ENCODE results near the gene KRT28.

KRT28 gene

GRCh38 chr17:40793832-40794231, 5.9 kb downstream of the KRT28 start:
- TF ChIP-seq, protein P1, sequence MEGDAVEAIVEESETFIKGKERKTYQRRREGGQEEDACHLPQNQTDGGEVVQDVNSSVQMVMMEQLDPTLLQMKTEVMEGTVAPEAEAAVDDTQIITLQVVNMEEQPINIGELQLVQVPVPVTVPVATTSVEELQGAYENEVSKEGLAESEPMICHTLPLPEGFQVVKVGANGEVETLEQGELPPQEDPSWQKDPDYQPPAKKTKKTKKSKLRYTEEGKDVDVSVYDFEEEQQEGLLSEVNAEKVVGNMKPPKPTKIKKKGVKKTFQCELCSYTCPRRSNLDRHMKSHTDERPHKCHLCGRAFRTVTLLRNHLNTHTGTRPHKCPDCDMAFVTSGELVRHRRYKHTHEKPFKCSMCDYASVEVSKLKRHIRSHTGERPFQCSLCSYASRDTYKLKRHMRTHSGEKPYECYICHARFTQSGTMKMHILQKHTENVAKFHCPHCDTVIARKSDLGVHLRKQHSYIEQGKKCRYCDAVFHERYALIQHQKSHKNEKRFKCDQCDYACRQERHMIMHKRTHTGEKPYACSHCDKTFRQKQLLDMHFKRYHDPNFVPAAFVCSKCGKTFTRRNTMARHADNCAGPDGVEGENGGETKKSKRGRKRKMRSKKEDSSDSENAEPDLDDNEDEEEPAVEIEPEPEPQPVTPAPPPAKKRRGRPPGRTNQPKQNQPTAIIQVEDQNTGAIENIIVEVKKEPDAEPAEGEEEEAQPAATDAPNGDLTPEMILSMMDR (IDR thresholded peaks at IDR 0.05) = no peak

DNA sequence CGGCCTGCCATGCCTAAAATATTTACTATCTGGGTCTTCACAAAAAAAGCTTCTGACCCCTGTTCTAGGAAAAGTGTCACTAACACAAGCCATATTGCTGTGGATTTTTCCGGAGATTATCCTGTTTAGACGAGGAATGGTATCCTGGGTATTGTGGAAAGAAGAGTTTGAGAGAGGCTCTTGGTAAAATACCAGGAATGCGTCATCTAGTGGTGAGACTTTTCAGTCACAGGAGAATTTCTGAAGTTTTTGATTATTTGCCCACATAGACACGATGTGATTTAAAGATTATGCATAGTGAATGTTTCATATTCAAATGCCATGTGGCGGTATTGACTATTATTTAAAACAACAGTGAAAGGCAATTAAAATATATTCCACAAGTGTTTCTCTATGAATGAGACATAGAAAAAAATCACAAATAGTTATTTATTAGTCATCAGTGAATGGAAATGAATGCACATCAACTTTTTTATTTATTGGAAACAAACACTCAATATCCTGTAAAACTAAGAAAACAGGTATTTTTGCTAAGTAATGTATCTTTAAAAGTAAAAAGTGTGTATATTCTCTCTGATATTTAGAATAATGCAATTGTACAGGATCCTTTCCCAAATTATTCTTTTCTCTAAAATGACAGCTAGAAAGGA, 7.8 kb downstream of the KRT28 start:
- TF ChIP-seq, protein P1 (IDR thresholded peaks at IDR 0.05) = no peak
- Histone ChIP-seq H3K36me3 (no peaks in the 10 kb centered on the region), H3K9me3 (no peaks in the 10 kb centered on the region), H3K27me3 (peaks cover 82% of the 10 kb centered on the region), H3K4me1 (ENCODE audit: control insufficient read depth in 1 of 2, insufficient read depth in 1 of 2, low read depth in 1 of 2, low read length in 1 of 2) (no peaks in the 10 kb centered on the region), H3K27ac (no peak overlapping the region), H3K4me3 (ENCODE audit: low read depth in 1 of 2, low read length in 1 of 2) (no peak overlapping the region)

More at GRCh38 chr17:40793832-40794231, 5.9 kb downstream of the KRT28 start:
- H3K9me3 ChIP-seq = no peaks in the 10 kb centered on the region
- H3K27me3 ChIP-seq = peaks cover 92% of the 10 kb centered on the region
- H3K4me3 ChIP-seq (ENCODE audit: low read depth in 1 of 2, low read length in 1 of 2) = no peak overlapping the region
- no peak overlapping the region for H3K27ac ChIP-seq
- H3K36me3 ChIP-seq = no peaks in the 10 kb centered on the region
- no peaks in the 10 kb centered on the region for H3K4me1 ChIP-seq (ENCODE audit: control insufficient read depth in 1 of 2, insufficient read depth in 1 of 2, low read depth in 1 of 2, low read length in 1 of 2)

DNA sequence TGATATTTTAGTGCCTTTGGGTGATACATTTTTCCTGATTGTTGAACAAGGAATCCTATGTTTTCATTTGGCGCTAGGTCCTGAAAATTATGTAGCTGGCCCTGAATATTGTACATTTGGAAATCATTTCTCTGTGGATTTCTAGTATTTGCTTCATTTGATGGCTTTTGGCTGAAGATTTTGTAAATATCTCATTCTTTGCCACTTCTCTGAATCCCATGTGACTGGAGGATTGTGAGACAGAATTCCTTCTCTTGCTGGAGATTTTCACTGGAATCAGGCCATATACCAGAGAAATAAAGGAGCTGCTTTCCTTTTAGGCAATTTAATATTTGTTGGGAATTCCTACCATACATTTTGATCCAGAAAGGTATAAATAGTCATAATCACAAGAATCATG, 8.6 kb downstream of the KRT28 start:
- Histone ChIP-seq H3K27ac (no peak overlapping the region), H3K4me3 (ENCODE audit: low read depth in 1 of 2, low read length in 1 of 2) (no peak overlapping the region), H3K4me1 (ENCODE audit: control insufficient read depth in 1 of 2, insufficient read depth in 1 of 2, low read depth in 1 of 2, low read length in 1 of 2) (no peaks in the 10 kb centered on the region), H3K27me3 (peaks cover 78% of the 10 kb centered on the region), H3K9me3 (no peaks in the 10 kb centered on the region), H3K36me3 (no peaks in the 10 kb centered on the region)
- TF ChIP-seq, protein P1 (IDR thresholded peaks at IDR 0.05) = no peak

GRCh38 chr17:40782450-40782849, 17.3 kb downstream of the KRT28 start, which contains the start of gene KRT27:
TSS of gene KRT27 (minus strand) at chr17:40782550. CDS start at chr17:40782493, 57 bp downstream.
- H3K4me3 ChIP-seq (ENCODE audit: low read depth in 1 of 2, low read length in 1 of 2) = no peak within 1 kb of the TSS
- no peak within 1 kb of the TSS for H3K27ac ChIP-seq
- TF ChIP-seq, protein P1 (IDR thresholded peaks at IDR 0.05) = no peak
- H3K4me1 ChIP-seq (ENCODE audit: control insufficient read depth in 1 of 2, insufficient read depth in 1 of 2, low read depth in 1 of 2, low read length in 1 of 2) = no peaks in the 10 kb centered on the region
- H3K27me3 ChIP-seq = peaks cover 84% of the 10 kb centered on the region
- H3K36me3 ChIP-seq = no peaks in the 10 kb centered on the region
- no peaks in the 10 kb centered on the region for H3K9me3 ChIP-seq

DNA sequence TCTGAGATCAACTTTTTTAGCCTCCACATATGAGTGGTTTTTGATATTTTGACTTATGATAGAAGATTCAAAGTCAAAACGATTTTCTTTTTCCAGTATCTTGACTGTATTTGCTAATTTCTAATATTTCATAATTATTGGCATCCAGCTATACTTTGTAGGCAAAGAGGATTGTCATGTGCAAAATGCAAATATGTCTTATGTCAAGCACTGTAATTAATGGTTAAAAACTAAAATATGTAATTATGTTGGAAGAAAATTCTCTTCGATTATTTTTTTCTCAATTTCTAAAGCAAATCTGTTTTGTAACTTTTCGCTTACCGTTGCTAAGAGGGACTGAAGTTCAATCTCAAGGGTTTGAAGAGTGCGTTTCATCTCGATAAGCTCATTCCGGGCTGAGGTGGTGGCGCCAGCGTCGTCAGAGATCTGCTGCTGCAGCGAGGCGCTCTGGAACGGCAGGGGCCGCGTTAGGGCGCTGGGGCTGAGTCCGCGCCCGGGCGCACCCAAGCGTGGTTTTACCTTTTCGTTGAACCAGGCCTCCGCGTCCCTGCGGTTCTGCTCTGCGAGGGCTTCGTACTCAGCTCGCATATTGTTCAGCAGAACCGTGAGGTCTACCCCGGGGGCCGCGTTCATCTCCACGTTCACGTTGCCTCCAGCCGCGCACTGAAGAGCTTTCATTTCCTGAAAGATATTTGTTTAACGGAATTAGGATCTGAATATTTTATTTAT, 20.4 kb downstream of the KRT28 start:
- H3K9me3 ChIP-seq = no peaks in the 10 kb centered on the region
- H3K36me3 ChIP-seq = no peaks in the 10 kb centered on the region
- no peak overlapping the region for H3K4me3 ChIP-seq (ENCODE audit: low read depth in 1 of 2, low read length in 1 of 2)
- H3K4me1 ChIP-seq (ENCODE audit: control insufficient read depth in 1 of 2, insufficient read depth in 1 of 2, low read depth in 1 of 2, low read length in 1 of 2) = no peaks in the 10 kb centered on the region
- H3K27ac ChIP-seq = no peak overlapping the region
- TF ChIP-seq, protein P1 (IDR thresholded peaks at IDR 0.05) = no peak
- H3K27me3 ChIP-seq = peaks cover 96% of the 10 kb centered on the region
